M059J (cell line): ENCODE measurements around the gene LOXL3. TPM values are rescaled to one million over a fixed set of nuclear protein-coding genes. Genes with fewer than 3 reads are reported as not detected.

ENCODE experiments used
- DNase-seq: peaks from one replicate; pipeline ENCODE4 v3.0.0-alpha.2; 2012; ENCODE audit warnings: low read depth
- total RNA-seq: library from RNA; depleted of rRNA; stranded (reverse); fragments of >200 nt; shearing (Covaris generic); gene quantifications from 2 replicates; pipeline ENCODE4 v1.2.3, GENCODE V29; 2014; rRNA removed

Gene LOXL3
- total RNA-seq, result 43.9 and 66.9 TPM in 2 replicates

- peak; percentile 90 for DNase-seq
These were observed at the start of gene LOXL3, which contains the start of gene DOK1 for GRCh38 chr2:74553892-74554819. TSS of gene LOXL3 (minus strand) at chr2:74553942. CDS start at chr2:74552634, 1,308 bp downstream. TSS of gene DOK1 (plus strand) at chr2:74554720. CDS start at chr2:74554755, 35 bp downstream.

GRCh38 chr2:74602586-74603281 lies 49.0 kb upstream of the LOXL3 start:
- peak; percentile 83 for DNase-seq

GRCh38 chr2:74599676-74600075 lies 45.9 kb upstream of the LOXL3 start:
- no peak for DNase-seq

- no peak for DNase-seq
These were observed 43.7 kb upstream of the LOXL3 start for GRCh38 chr2:74597410-74597809.

- no peak for DNase-seq
These were observed 42.8 kb upstream of the LOXL3 start for GRCh38 chr2:74596584-74596983.

GRCh38 chr2:74593826-74594772 lies 40.4 kb upstream of the LOXL3 start:
- peak; percentile 45 for DNase-seq

GRCh38 chr2:74588664-74589063 lies 34.9 kb upstream of the LOXL3 start:
- no peak for DNase-seq

GRCh38 chr2:74587664-74588277 lies 34.0 kb upstream of the LOXL3 start:
- DNase-seq, result peak; percentile 74

- no peak for DNase-seq
These were observed 31.9 kb upstream of the LOXL3 start for GRCh38 chr2:74585406-74586185.

- no peak for DNase-seq
These were observed 30.4 kb upstream of the LOXL3 start for GRCh38 chr2:74584088-74584645.

- DNase-seq, result peak; percentile 80
These were observed 29.8 kb upstream of the LOXL3 start for GRCh38 chr2:74583504-74583903.

- DNase-seq, result no peak
These were observed 28.4 kb upstream of the LOXL3 start for GRCh38 chr2:74582184-74582583.

GRCh38 chr2:74581463-74581862 lies 27.7 kb upstream of the LOXL3 start:
- no peak for DNase-seq

GRCh38 chr2:74578408-74578807 lies 24.7 kb upstream of the LOXL3 start:
- DNase-seq, result no peak

- DNase-seq, result no peak
These were observed 23.7 kb upstream of the LOXL3 start for GRCh38 chr2:74577448-74577847.

GRCh38 chr2:74576863-74577229 lies 23.1 kb upstream of the LOXL3 start:
- DNase-seq, result peak; percentile 55

- DNase-seq, result no peak
These were observed 22.6 kb upstream of the LOXL3 start for GRCh38 chr2:74576211-74576862.

- DNase-seq, result no peak
These were observed 21.6 kb upstream of the LOXL3 start for GRCh38 chr2:74575320-74575719.

- peak; percentile 64 for DNase-seq
These were observed 20.2 kb upstream of the LOXL3 start for GRCh38 chr2:74573747-74574562.
